IgD-negative memory B cell (primary cell): ENCODE data around the gene CNOT6L. TPM values are rescaled to one million over a fixed set of nuclear protein-coding genes. Genes with fewer than 3 reads are reported as not detected.
"Not testable (repeated sequence)": the region's sequence is repeated elsewhere in the genome, so short reads cannot be mapped to it uniquely, and the experiment has no call there.

Source experiments
- H3K27ac Mint-ChIP-seq, 3 donors: one replicate each; pipeline ENCODE4 v1.8.0; 2020 to 2022; ENCODE audit warnings: mild to moderate bottlenecking in 3 of 3, mixed read lengths in 3 of 3, moderate library complexity in 1 of 3
- H3K27me3 Mint-ChIP-seq: one replicate; pipeline ENCODE4 v1.8.0; 2021; ENCODE audit warnings: mixed read lengths
- H3K36me3 Mint-ChIP-seq: one replicate; pipeline ENCODE4 v1.8.0; 2020; ENCODE audit warnings: mild to moderate bottlenecking, mixed read lengths
- H3K4me1 Mint-ChIP-seq, 3 donors: one replicate each; pipeline ENCODE4 v1.8.0; 2020 to 2022; ENCODE audit warnings: mixed read lengths in 3 of 3, mild to moderate bottlenecking in 1 of 3
- H3K4me3 Mint-ChIP-seq, 4 donors: one replicate each; pipeline ENCODE4 v1.8.0; 2020 to 2022; ENCODE audit warnings: mild to moderate bottlenecking in 4 of 4, mixed read lengths in 4 of 4, moderate library complexity in 3 of 4
- H3K9me3 Mint-ChIP-seq, 3 donors: one replicate each; pipeline ENCODE4 v1.8.0; 2020 to 2021; ENCODE audit warnings: mixed read lengths in 3 of 3, mild to moderate bottlenecking in 1 of 3
- polyA plus RNA-seq: library from polyadenylated mRNA; unstranded; fragments of 300-500 nt; fragmentation: Illumina TruSeq; gene quantifications from one replicate; pipeline ENCODE4 v1.2.3, GENCODE V29; 2021

CNOT6L gene
- polyA plus RNA-seq, 1 donor from 2014 or later = 40.1 TPM

GRCh38 chr4:77780762-77781161 is 38.4 kb downstream of the CNOT6L start:
- H3K27ac Mint-ChIP-seq, H3K4me3 Mint-ChIP-seq, H3K36me3 Mint-ChIP-seq, H3K9me3 Mint-ChIP-seq, H3K27me3 Mint-ChIP-seq: not testable (repeated sequence)
- peaks cover 25 to 55% (median 49%) of the 10 kb centered on the region in 3 donors for H3K4me1 Mint-ChIP-seq

- no peaks in the 10 kb centered on the region for H3K9me3 Mint-ChIP-seq
- no peak overlapping the region for H3K4me3 Mint-ChIP-seq
- H3K4me1 Mint-ChIP-seq = peaks cover 14 to 39% (median 31%) of the 10 kb centered on the region in 3 donors
These were observed 41.9 kb downstream of the CNOT6L start for GRCh38 chr4:77777135-77777807.

GRCh38 chr4:77776182-77777134 is 42.7 kb downstream of the CNOT6L start:
- no peaks in the 10 kb centered on the region for H3K27me3 Mint-ChIP-seq
- H3K9me3 Mint-ChIP-seq = no peaks in the 10 kb centered on the region
- peaks cover 4% of the 10 kb centered on the region for H3K36me3 Mint-ChIP-seq
- H3K27ac Mint-ChIP-seq = peak overlapping the region; percentile 31 to 80 (median 35)
- no peak overlapping the region for H3K4me3 Mint-ChIP-seq
- peaks cover 7 to 33% (median 27%) of the 10 kb centered on the region in 3 donors for H3K4me1 Mint-ChIP-seq

More at GRCh38 chr4:77777135-77777807, 41.9 kb downstream of the CNOT6L start:
- Mint-ChIP-seq H3K27me3 (no peaks in the 10 kb centered on the region), H3K36me3 (peaks cover 4% of the 10 kb centered on the region), H3K27ac (peak overlapping the region; percentile 21 to 80 (median 35))

GRCh38 chr4:77773101-77773500 is 46.1 kb downstream of the CNOT6L start:
- no peak overlapping the region for H3K4me3 Mint-ChIP-seq
- H3K36me3 Mint-ChIP-seq = peaks cover 11% of the 10 kb centered on the region
- peaks cover 7 to 32% (median 23%) of the 10 kb centered on the region in 3 donors for H3K4me1 Mint-ChIP-seq
- H3K9me3 Mint-ChIP-seq = peaks cover 0 to 3% (median 0%) of the 10 kb centered on the region in 3 donors
- no peaks in the 10 kb centered on the region for H3K27me3 Mint-ChIP-seq
- H3K27ac Mint-ChIP-seq = peak overlapping the region in 1 of 3 donors; percentile 50

- peaks cover 11% of the 10 kb centered on the region for H3K36me3 Mint-ChIP-seq
These were observed 47.6 kb downstream of the CNOT6L start for GRCh38 chr4:77771566-77771965.

GRCh38 chr4:77765720-77766119 is 53.4 kb downstream of the CNOT6L start:
- Mint-ChIP-seq H3K27me3 (no peaks in the 10 kb centered on the region), H3K9me3 (peaks cover 0 to 19% (median 14%) of the 10 kb centered on the region in 3 donors), H3K4me1 (peaks cover 0 to 11% (median 6%) of the 10 kb centered on the region in 3 donors), H3K36me3 (peaks cover 22% of the 10 kb centered on the region), H3K4me3 (no peak overlapping the region), H3K27ac (peak overlapping the region in 1 of 3 donors; percentile 50)

More at GRCh38 chr4:77771566-77771965, 47.6 kb downstream of the CNOT6L start:
- H3K9me3 Mint-ChIP-seq = peaks cover 0 to 3% (median 0%) of the 10 kb centered on the region in 3 donors
- H3K4me3 Mint-ChIP-seq = no peak overlapping the region
- no peak overlapping the region for H3K27ac Mint-ChIP-seq
- H3K4me1 Mint-ChIP-seq = peaks cover 4 to 17% (median 9%) of the 10 kb centered on the region in 3 donors
- H3K27me3 Mint-ChIP-seq = no peaks in the 10 kb centered on the region

- H3K4me3 Mint-ChIP-seq = no peak overlapping the region
- H3K27ac Mint-ChIP-seq = no peak overlapping the region
- peaks cover 0 to 10% (median 8%) of the 10 kb centered on the region in 3 donors for H3K4me1 Mint-ChIP-seq
- peaks cover 0 to 16% (median 14%) of the 10 kb centered on the region in 3 donors for H3K9me3 Mint-ChIP-seq
- H3K27me3 Mint-ChIP-seq = no peaks in the 10 kb centered on the region
- H3K36me3 Mint-ChIP-seq = peaks cover 25% of the 10 kb centered on the region
These were observed 56.6 kb downstream of the CNOT6L start for GRCh38 chr4:77762531-77762930.

GRCh38 chr4:77761595-77761994 is 57.6 kb downstream of the CNOT6L start:
- Mint-ChIP-seq H3K4me1 (peaks cover 0 to 10% (median 8%) of the 10 kb centered on the region in 3 donors), H3K36me3 (peaks cover 30% of the 10 kb centered on the region), H3K4me3 (no peak overlapping the region), H3K27ac (no peak overlapping the region), H3K27me3 (no peaks in the 10 kb centered on the region), H3K9me3 (peaks cover 0 to 16% (median 14%) of the 10 kb centered on the region in 3 donors)

GRCh38 chr4:77758804-77759203 is 60.4 kb downstream of the CNOT6L start:
- H3K36me3 Mint-ChIP-seq = peaks cover 26% of the 10 kb centered on the region
- H3K27ac Mint-ChIP-seq = peak overlapping the region in 2 of 3 donors; percentile 5 to 18
- no peak overlapping the region for H3K4me3 Mint-ChIP-seq
- H3K4me1 Mint-ChIP-seq = peaks cover 0 to 10% (median 5%) of the 10 kb centered on the region in 3 donors
- peaks cover 0 to 16% (median 14%) of the 10 kb centered on the region in 3 donors for H3K9me3 Mint-ChIP-seq
- H3K27me3 Mint-ChIP-seq = no peaks in the 10 kb centered on the region

GRCh38 chr4:77751764-77752163 is 67.4 kb downstream of the CNOT6L start:
- H3K27ac Mint-ChIP-seq = peak overlapping the region in 1 of 3 donors; percentile 31
- H3K27me3 Mint-ChIP-seq = no peaks in the 10 kb centered on the region
- H3K9me3 Mint-ChIP-seq = peaks cover 0 to 8% (median 0%) of the 10 kb centered on the region in 3 donors
- H3K4me3 Mint-ChIP-seq = peak overlapping the region in 1 of 4 donors; percentile 65
- H3K36me3 Mint-ChIP-seq = peaks cover 19% of the 10 kb centered on the region
- peaks cover 0 to 7% (median 3%) of the 10 kb centered on the region in 3 donors for H3K4me1 Mint-ChIP-seq

GRCh38 chr4:77745792-77746191 is 73.4 kb downstream of the CNOT6L start:
- Mint-ChIP-seq H3K27me3 (no peaks in the 10 kb centered on the region), H3K4me3 (no peak overlapping the region), H3K9me3 (no peaks in the 10 kb centered on the region), H3K4me1 (peaks cover 0 to 10% (median 6%) of the 10 kb centered on the region in 3 donors), H3K27ac (no peak overlapping the region), H3K36me3 (peaks cover 10% of the 10 kb centered on the region)

- Mint-ChIP-seq H3K4me1 (peaks cover under 1 to 12% (median 7%) of the 10 kb centered on the region in 3 donors), H3K27ac (no peak overlapping the region), H3K9me3 (no peaks in the 10 kb centered on the region), H3K36me3 (peaks cover 12% of the 10 kb centered on the region), H3K27me3 (no peaks in the 10 kb centered on the region), H3K4me3 (no peak overlapping the region)
These were observed 77.1 kb downstream of the CNOT6L start for GRCh38 chr4:77742054-77742453.

GRCh38 chr4:77740480-77740879 is 78.7 kb downstream of the CNOT6L start:
- Mint-ChIP-seq H3K27ac (no peak overlapping the region), H3K4me1 (peaks cover 14 to 18% (median 16%) of the 10 kb centered on the region in 3 donors), H3K27me3 (no peaks in the 10 kb centered on the region), H3K4me3 (no peak overlapping the region), H3K36me3 (peaks cover 10% of the 10 kb centered on the region), H3K9me3 (no peaks in the 10 kb centered on the region)

GRCh38 chr4:77734928-77735327 is 84.2 kb downstream of the CNOT6L start:
- Mint-ChIP-seq H3K27ac (peak overlapping the region; percentile 13 to 81 (median 61)), H3K4me3 (no peak overlapping the region), H3K9me3 (no peaks in the 10 kb centered on the region), H3K27me3 (no peaks in the 10 kb centered on the region), H3K4me1 (peaks cover 31 to 49% (median 37%) of the 10 kb centered on the region in 3 donors), H3K36me3 (peaks cover 5% of the 10 kb centered on the region)

- no peak overlapping the region for H3K4me3 Mint-ChIP-seq
- peak overlapping the region in 2 of 3 donors; percentile 58 to 81 for H3K27ac Mint-ChIP-seq
- H3K4me1 Mint-ChIP-seq = peaks cover 23 to 50% (median 32%) of the 10 kb centered on the region in 3 donors
- no peaks in the 10 kb centered on the region for H3K27me3 Mint-ChIP-seq
- peaks cover 2% of the 10 kb centered on the region for H3K36me3 Mint-ChIP-seq
- H3K9me3 Mint-ChIP-seq = no peaks in the 10 kb centered on the region
These were observed 87.5 kb downstream of the CNOT6L start for GRCh38 chr4:77731656-77732055.
